Fibroblast of peridontal ligament (primary cell): ENCODE data around the gene CRYBB3.
"Not testable (repeated sequence)": the region's sequence is repeated elsewhere in the genome, so short reads cannot be mapped to it uniquely, and the experiment has no call there.

Experiments
- DNase-seq: peaks from one replicate; pipeline ENCODE4 v3.0.0-alpha.2; 2010; ENCODE audit errors: extremely low read depth

The CRYBB3 gene

GRCh38 chr22:25176175-25176574 is 23.5 kb upstream of the CRYBB3 start:
- DNase-seq = no peak

DNA sequence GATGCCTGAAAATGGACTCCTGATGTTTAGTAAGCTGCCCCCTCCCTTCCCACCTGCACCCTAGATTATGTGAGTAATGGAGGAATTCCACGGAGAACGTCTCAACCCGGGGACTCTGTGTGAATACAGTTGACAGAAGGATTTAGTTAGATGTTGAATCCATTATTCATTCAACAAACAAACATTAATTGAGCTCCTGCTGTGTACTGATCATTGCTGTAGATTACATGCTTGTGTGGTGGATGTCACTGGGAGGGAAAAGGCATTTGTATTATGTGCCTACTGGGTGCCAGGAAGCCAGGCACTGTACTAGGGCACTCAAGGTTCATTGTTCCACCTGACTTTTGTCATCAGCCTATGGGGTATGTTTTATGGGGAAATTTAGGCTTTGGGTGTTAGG is 22.9 kb upstream of the CRYBB3 start:
- DNase-seq = no peak

DNA sequence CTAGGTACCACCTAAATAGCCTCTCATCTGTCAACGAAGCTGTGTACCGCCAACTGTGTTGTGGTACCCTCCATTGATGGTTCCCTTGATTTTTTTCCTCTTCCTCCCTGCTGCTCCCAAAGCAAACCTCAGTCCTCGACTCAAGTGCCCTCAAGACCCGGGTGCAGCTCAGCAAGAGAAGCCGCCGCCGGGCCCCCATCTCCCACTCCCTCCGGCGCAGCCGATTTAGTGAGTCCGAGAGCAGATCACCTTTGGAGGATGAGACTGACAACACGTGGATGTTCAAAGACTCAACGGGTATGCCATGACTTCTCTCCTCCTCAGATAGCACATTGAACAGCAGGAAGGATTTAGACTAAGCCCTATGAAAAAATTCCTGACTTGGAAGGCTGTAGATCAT is 22.4 kb upstream of the CRYBB3 start:
- no peak for DNase-seq

DNA sequence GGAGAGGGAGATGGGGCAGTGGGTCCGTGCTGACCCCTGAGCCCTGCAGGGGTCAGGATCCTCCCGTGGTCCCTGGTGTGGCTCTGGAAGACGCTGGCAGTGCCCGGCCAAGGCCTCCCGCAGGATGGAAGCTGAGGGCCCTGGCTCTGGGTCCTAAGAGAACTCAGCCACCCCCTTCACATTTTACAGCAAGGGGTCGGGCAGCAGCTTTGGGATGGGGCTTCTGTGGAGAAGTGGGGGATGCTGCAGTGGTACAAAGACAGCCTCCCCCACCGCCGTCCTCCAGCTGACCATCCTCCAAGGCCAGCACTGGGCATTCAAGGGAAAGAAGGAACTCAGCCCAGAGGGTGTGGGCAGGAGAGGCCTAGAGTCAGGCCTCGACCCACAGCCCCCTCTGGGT is 21.8 kb upstream of the CRYBB3 start:
- no peak for DNase-seq

GRCh38 chr22:25178348-25178747 is 21.3 kb upstream of the CRYBB3 start:
- DNase-seq = not testable (repeated sequence)

DNA sequence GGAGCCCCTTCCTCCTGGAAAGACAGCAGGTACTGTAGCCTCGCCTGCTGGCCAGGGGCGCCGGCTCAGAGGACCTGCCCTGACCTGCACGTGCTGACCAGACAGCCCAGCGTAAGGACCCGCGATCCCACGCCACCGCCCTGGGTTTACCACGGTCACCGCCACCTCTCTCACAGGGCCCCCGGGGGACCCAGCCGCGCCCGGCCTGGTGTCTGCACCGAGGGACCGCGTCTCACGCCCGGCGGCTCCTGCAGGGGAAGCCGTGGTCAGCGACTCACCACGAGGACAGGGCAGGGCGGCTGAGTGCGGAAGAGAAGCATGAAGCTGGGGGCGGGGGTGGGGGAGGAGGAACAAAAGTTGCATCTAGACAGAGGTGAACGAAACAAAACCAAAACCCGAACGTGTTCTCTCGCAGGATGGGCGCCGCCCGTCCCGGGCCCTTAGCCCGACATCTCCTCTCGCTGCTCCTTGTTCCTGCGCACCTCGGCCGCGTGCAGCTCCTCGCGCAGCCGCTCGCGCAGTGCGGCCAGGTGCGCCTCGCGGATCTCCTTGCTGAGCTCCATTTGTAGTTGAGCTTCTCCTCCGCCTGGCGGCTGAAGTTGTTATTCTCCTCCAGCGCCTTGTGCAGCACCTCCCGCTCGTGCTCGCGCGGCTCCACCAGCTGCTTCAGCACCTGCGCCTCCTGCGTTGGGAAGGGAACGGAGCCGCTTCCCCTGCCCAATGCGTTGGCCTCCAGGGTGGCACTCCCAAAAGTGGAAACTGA is 20.6 kb upstream of the CRYBB3 start:
- DNase-seq = not testable (repeated sequence)

DNA sequence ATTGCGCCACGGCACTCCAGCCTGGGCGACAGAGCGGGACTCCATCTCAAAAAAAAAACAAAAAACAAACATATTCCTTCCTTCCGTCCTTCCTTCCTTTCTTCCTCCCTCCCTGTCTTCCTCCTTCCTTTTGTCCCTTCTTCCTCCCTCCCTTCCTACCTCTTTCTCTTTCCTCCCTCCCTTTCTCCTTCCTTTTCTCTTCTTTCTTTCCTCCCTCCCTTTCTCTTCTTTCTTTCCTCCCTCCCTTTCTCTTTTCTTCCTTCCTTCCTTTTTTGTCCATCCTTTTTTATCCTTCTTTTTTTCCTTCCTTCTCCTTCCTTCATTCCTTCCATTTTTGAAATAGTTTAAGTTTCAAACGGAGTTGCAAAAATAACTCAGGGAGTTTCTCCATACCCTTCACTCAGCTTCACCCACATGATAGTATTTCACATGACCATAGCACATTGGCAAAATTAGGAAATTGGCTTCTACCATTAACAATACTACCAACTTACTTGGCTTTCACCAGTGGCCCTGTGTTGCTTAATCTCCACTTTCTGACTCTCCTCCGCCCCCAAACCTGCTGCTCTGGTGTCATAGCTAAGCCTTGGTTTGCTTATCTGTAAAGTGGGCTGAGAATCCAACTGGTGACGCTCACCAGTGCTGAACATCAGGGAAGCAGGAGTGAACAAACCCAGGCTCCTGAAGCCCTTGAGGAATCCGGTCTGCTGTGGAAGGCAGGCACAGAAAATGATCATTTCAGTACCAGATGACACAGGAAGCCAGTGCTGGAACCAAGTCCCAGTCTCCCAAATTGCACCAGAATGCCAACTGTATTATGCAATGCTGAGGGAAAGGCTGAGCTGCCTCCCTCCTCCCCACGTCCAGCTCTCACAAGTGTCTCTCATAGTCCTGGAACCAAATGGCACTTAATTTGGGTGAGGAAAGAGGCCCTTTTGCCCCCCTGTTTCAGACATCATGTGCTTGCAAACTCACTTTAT is 17.2 kb upstream of the CRYBB3 start:
- no peak for DNase-seq

DNA sequence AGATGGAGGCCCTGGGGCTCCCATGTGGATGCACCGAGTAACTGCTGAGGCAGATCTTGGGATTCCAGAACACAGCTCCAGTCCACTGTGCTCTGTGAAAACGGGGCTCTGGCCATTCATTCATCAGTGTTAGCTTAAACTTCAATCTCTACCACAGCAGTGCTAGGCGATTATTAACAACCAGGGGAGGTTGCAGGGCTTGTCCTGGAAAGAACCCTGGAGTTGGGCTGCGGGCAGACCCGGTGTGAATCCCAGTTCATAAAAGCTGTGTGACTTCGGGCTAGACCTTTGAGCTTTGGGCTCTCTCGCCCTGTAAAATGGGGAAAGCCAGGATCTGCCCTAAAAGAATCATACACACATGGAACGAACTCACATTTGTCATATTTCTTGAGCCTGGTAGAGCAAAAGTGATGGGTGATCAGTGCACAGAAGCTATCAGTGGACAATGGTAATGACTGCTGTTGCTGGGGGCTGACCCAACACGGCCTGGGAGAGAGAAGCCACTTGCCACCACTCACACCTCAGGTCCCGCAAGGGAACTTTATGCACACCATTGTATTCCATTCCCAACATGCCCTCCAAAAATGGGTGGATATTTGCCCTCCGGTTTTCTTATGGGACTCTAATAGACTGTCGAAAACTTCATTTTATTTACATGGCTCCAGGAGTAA is 15.6 kb upstream of the CRYBB3 start:
- DNase-seq = no peak

GRCh38 chr22:25186140-25186539 is 13.5 kb upstream of the CRYBB3 start:
- DNase-seq = no peak

GRCh38 chr22:25187469-25187868 is 12.2 kb upstream of the CRYBB3 start:
- no peak for DNase-seq

DNA sequence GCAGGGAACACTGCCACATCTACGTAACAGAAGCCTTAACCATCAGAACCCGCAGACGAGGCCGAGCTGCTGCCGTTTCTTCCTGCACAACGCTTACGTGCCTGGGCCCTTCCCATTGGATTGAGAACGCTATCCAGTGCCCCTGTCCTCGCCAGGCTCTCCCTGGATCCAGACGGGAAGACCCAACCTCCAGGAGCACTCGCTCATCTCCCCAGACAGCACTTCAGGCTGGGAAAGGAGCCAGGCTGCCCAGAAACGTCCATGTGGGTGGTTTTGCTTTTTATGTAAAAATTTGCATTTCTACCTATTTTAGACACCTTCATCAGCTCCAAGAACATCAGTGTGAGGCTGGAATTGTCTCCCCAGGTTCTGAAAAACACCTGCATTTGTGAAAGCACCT is 7.3 kb upstream of the CRYBB3 start:
- no peak for DNase-seq

DNA sequence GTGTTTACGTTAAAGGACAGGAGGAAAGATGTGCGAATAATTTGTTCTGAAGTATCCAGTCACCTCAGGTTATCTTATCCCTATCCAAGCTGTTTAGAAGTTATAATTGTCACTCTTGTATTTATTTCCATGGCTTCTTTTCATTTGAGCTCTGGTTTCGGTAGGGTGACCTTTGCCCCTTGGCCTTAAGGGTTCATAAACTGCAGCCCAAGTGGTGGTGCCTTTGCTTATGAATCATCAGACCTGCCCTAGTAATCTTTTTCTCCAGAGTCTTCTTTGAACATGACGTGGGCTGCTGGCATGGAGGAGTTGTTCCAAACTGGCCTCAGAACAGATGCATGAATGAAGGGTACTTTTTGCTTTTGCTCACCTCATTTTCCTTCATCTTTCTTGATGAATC is 6.5 kb upstream of the CRYBB3 start:
- DNase-seq = no peak

GRCh38 chr22:25193548-25193947 is 6.1 kb upstream of the CRYBB3 start:
- no peak for DNase-seq

GRCh38 chr22:25196326-25196725 is 3.3 kb upstream of the CRYBB3 start:
- DNase-seq = no peak

DNA sequence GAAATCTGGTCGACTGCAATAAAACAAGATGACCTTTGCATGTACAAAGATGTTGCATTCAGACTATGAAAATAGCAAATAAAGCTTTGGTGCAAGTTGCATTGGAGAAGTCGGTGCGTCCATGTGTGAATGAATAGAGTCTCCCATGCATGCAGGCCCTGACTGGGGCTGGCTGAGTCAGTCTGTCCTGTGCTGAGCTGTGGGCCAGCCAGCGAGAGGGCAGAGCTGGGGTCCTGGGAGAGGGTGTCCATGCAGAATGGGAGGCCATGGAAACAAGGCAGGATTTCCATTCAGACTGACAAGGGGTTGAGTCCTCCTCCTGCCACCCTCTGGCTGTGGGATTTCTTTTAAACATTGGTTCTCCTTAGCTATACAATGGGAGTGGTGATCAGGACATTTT is 2.3 kb upstream of the CRYBB3 start:
- no peak for DNase-seq

DNA sequence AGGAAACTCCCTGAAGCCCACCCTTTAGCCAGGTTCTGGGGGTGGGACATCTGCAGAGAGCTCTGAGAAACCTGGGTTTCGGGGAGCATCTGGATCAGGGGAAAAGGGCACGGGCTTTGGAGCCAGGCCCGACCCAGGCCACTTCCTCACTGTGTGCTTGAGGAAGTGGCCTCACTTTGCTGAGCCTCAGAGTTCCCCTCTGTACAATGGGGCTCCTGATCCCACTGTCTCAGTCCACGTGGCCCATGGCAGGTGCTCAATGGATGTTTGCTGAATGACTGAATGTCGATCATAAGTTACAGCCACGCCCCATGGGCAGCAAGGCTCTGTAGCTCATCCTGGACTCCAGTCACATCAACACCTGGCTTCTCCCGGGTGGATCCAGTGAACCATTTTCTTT is 1.3 kb downstream of the CRYBB3 start:
- no peak for DNase-seq

DNA sequence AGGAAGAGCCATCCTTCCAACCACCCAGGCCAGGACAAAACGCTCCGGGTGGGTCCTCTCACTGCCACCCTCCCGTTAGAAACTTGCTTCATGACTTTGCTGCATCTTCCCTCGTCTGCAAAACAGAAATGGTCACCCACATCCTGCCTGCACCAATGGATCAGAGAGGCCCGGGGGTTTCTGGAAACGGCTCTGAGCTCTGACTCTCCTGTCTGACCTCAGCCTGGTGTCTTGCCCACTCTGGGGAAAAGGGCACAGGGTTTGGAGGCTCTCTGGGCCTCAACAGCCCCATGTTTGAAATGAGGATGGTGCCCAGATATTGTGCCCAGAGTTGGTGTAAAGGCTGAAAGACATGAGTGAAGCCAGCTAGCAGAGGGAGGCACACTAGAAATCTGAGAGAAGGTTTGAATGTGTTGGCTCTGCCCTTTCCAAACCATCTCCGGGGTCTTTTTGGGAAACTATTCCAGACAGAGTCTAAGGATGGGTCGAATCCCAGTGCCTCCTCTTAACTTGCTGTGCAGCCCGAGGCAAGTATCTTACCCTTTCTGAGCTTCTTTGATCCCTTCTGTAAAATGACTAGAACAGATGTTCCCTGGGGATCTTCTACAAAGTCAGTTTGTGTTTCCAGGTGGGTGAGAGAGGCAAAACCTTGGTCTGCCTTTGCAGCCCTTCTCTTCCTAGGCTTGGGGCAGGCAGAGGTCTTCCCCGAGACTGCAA is 2.1 kb downstream of the CRYBB3 start:
- no peak for DNase-seq

DNA sequence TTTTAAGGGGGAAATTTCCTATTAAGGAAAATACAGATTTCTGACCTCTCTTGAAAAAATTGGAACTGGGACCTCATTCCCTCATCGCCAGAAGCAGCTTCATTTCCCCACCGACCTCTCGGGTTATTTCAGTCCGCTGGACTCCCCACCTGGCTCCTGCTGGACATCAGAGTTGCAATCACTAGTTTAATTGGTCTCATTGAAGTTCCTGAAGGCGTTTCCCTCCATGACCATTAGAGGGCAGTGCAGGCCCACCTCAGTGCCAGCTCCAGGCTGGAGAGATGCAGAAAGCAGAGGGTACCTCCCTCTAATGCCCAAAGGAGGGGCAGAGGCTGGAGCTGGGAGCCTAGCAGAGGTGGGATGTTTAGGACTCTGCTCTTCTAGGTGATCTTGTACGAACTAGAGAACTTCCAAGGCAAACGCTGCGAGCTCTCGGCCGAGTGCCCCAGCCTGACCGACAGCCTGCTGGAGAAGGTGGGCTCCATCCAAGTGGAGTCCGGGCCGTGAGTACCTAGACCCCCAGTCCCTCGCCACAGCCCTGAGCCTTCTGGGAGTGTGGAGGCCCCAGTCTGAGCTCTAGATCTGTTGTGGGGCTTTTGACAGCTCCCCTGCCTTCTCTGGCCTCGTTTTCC is 2.7 kb downstream of the CRYBB3 start:
- DNase-seq = peak; percentile 58

- no peak for DNase-seq
Measured at GRCh38 chr22:25203082-25203481, 3.4 kb downstream of the CRYBB3 start.

GRCh38 chr22:25204547-25204946 is 4.9 kb downstream of the CRYBB3 start:
- DNase-seq = not testable (repeated sequence)

DNA sequence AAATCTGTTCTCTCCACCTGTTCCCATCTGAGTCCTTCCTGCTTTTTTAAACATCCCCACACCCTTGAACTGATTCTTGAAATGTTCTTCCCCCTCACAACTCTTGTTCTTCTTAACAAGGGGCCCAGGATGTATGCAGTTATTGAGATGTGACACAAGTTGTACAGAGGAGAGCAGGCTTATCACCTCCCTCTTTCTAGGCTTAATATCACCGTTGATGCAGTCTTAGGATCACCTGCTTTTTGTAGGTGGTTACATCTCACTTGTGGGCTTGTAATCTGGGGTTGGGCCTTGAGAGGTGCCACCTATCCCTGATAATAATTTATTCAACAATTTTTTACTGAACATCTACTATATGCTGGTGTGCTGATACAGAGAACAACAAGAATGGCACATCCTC is 6.2 kb downstream of the CRYBB3 start:
- DNase-seq = no peak
